ENCODE measurements around the gene ELP2. TPM values are rescaled to one million over a fixed set of nuclear protein-coding genes. Genes with fewer than 3 reads are reported as not detected.
A peak's percentile ranks its signal among the peaks of the same experiment; 100 is the strongest.

ELP2 gene
- total RNA-seq, 2 donors from 2014 or later = 49.7 to 80.4 TPM

- Histone ChIP-seq H3K27me3 (replicated peaks; ENCODE audit: insufficient read depth) (no peaks in the 10 kb centered on the region), H3K27ac (peak overlapping the region; percentile 100), H3K4me1 (replicated peaks) (no peaks in the 10 kb centered on the region), H3K9me3 (no peaks in the 10 kb centered on the region), H3K36me3 (no peaks in the 10 kb centered on the region), H3K4me3 (peak overlapping the region; percentile 69 to 88)
- no peak for TF ChIP-seq POLR2AphosphoS5 (IDR thresholded peaks at IDR 0.05)
- intact Hi-C loops (cut with DNase I) = loop anchor here (5.0 kb wide), 1 partner anchor 59 kb away; the partner anchor contains the start of gene MOCOS
- DNase-seq (ENCODE audit: low spot score) = peak; percentile 34
- 1% methylated on average over 12 of the region's 12 CpGs for WGBS
Measured at GRCh38 chr18:36128530-36128870, 1.2 kb upstream of the ELP2 start.

- no peaks in the 10 kb centered on the region for H3K4me1 ChIP-seq (replicated peaks)
Measured at GRCh38 chr18:36128907-36129299, 796 bp upstream of the ELP2 start.

GRCh38 chr18:36130039-36130831 is 536 bp downstream of the ELP2 start:
- intact Hi-C loops (cut with DNase I) = no loop called here
- H3K9me3 ChIP-seq = no peaks in the 10 kb centered on the region
- no peak for DNase-seq (ENCODE audit: low spot score)
- H3K4me1 ChIP-seq (replicated peaks) = no peaks in the 10 kb centered on the region
- TF ChIP-seq POLR2AphosphoS5 (IDR thresholded peaks at IDR 0.05) (no peak), POLR2A (IDR thresholded peaks at IDR 0.05) (no peak), CTCF (IDR thresholded peaks at IDR 0.05) (no peak)
- 4% methylated on average over 30 of the region's 30 CpGs for WGBS
- no peaks in the 10 kb centered on the region for H3K36me3 ChIP-seq
- no peaks in the 10 kb centered on the region for H3K27me3 ChIP-seq (replicated peaks; ENCODE audit: insufficient read depth)
- peak overlapping the region; percentile 100 for H3K27ac ChIP-seq
- peak overlapping the region; percentile 69 to 88 for H3K4me3 ChIP-seq

More at GRCh38 chr18:36128907-36129299, 796 bp upstream of the ELP2 start:
- Histone ChIP-seq H3K4me3 (peak overlapping the region; percentile 69 to 88), H3K27ac (peak overlapping the region; percentile 100), H3K27me3 (replicated peaks; ENCODE audit: insufficient read depth) (no peaks in the 10 kb centered on the region), H3K36me3 (no peaks in the 10 kb centered on the region), H3K9me3 (no peaks in the 10 kb centered on the region)
- intact Hi-C loops (cut with DNase I) = loop anchor here (5.0 kb wide), 1 partner anchor 58 kb away; the partner anchor contains the start of gene MOCOS
- 1% methylated on average over 13 of the region's 37 CpGs for WGBS
- no peak for TF ChIP-seq CTCF (IDR thresholded peaks at IDR 0.05)
- TF ChIP-seq POLR2A (IDR thresholded peaks at IDR 0.05) = no peak
- no peak for TF ChIP-seq POLR2AphosphoS5 (IDR thresholded peaks at IDR 0.05)
- no peak for DNase-seq (ENCODE audit: low spot score)

GRCh38 chr18:36130883-36131653 is 1.4 kb downstream of the ELP2 start:
- TF ChIP-seq CTCF (IDR thresholded peaks at IDR 0.05) (no peak), POLR2A (IDR thresholded peaks at IDR 0.05) (no peak), POLR2AphosphoS5 (IDR thresholded peaks at IDR 0.05) (no peak)
- WGBS = 79% methylated on average over 26 of the region's 26 CpGs
- no peaks in the 10 kb centered on the region for H3K27me3 ChIP-seq (replicated peaks; ENCODE audit: insufficient read depth)
- no peaks in the 10 kb centered on the region for H3K9me3 ChIP-seq
- no peaks in the 10 kb centered on the region for H3K36me3 ChIP-seq
- intact Hi-C loops (cut with DNase I) = no loop called here
- H3K4me3 ChIP-seq = peak overlapping the region; percentile 69 to 88
- H3K27ac ChIP-seq = no peak overlapping the region
- H3K4me1 ChIP-seq (replicated peaks) = no peaks in the 10 kb centered on the region
- DNase-seq (ENCODE audit: low spot score) = no peak

- WGBS = 91% methylated on average over 9 of the region's 9 CpGs
- Histone ChIP-seq H3K36me3 (no peaks in the 10 kb centered on the region), H3K9me3 (no peaks in the 10 kb centered on the region), H3K27ac (no peak overlapping the region), H3K4me1 (replicated peaks) (no peaks in the 10 kb centered on the region), H3K27me3 (replicated peaks; ENCODE audit: insufficient read depth) (no peaks in the 10 kb centered on the region), H3K4me3 (peak overlapping the region in 1 of 2 donors; percentile 88)
- TF ChIP-seq CTCF (IDR thresholded peaks at IDR 0.05) = no peak
- TF ChIP-seq POLR2A (IDR thresholded peaks at IDR 0.05) = no peak
- TF ChIP-seq POLR2AphosphoS5 (IDR thresholded peaks at IDR 0.05) = no peak
- intact Hi-C loops (cut with DNase I) = no loop called here
- no peak for DNase-seq (ENCODE audit: low spot score)
Measured at GRCh38 chr18:36131692-36132483, 2.2 kb downstream of the ELP2 start.
